ENCODE results near the gene ATP10B.

Gene ATP10B

GRCh38 chr5:160635663-160636062 lies 216.3 kb downstream of the ATP10B start:
- DNase-seq (ENCODE audit: low read depth in 2 of 2), result no peak

- no peak for DNase-seq (ENCODE audit: low read depth in 2 of 2)
These were observed 217.0 kb downstream of the ATP10B start for GRCh38 chr5:160635046-160635445.

- DNase-seq (ENCODE audit: low read depth in 2 of 2), result no peak
These were observed 223.0 kb downstream of the ATP10B start for GRCh38 chr5:160629003-160629402.

- no peak for DNase-seq (ENCODE audit: low read depth in 2 of 2)
These were observed 223.4 kb downstream of the ATP10B start for GRCh38 chr5:160628619-160628968.

GRCh38 chr5:160627921-160628618 lies 223.9 kb downstream of the ATP10B start:
- no peak for DNase-seq (ENCODE audit: low read depth in 2 of 2)

- DNase-seq (ENCODE audit: low read depth in 2 of 2), result no peak
These were observed 225.7 kb downstream of the ATP10B start for GRCh38 chr5:160626322-160626721.

GRCh38 chr5:160621526-160621925 lies 230.5 kb downstream of the ATP10B start:
- DNase-seq (ENCODE audit: low read depth in 2 of 2), result no peak

GRCh38 chr5:160620401-160620800 lies 231.6 kb downstream of the ATP10B start:
- no peak for DNase-seq (ENCODE audit: low read depth in 2 of 2)

- DNase-seq (ENCODE audit: low read depth in 2 of 2), result no peak
These were observed 232.6 kb downstream of the ATP10B start for GRCh38 chr5:160619381-160619780.

GRCh38 chr5:160618286-160618685 lies 233.7 kb downstream of the ATP10B start:
- no peak for DNase-seq (ENCODE audit: low read depth in 2 of 2)

GRCh38 chr5:160616712-160617497 lies 235.1 kb downstream of the ATP10B start:
- DNase-seq (ENCODE audit: low read depth in 2 of 2), result no peak

- DNase-seq (ENCODE audit: low read depth in 2 of 2), result no peak
These were observed 237.9 kb downstream of the ATP10B start for GRCh38 chr5:160614136-160614535.

- no peak for DNase-seq (ENCODE audit: low read depth in 2 of 2)
These were observed 246.7 kb downstream of the ATP10B start for GRCh38 chr5:160605266-160605665.

GRCh38 chr5:160604484-160604883 lies 247.5 kb downstream of the ATP10B start:
- DNase-seq (ENCODE audit: low read depth in 2 of 2), result no peak

- DNase-seq (ENCODE audit: low read depth in 2 of 2), result no peak
These were observed 249.3 kb downstream of the ATP10B start for GRCh38 chr5:160602744-160603143.

GRCh38 chr5:160601046-160601445 lies 251.0 kb downstream of the ATP10B start:
- no peak for DNase-seq (ENCODE audit: low read depth in 2 of 2)

- DNase-seq (ENCODE audit: low read depth in 2 of 2), result no peak
These were observed 278.7 kb downstream of the ATP10B start for GRCh38 chr5:160573318-160573717.

- DNase-seq (ENCODE audit: low read depth in 2 of 2), result no peak
These were observed 284.8 kb downstream of the ATP10B start for GRCh38 chr5:160567031-160567705.

- DNase-seq (ENCODE audit: low read depth in 2 of 2), result no peak
These were observed 286.6 kb downstream of the ATP10B start for GRCh38 chr5:160565376-160565775.

GRCh38 chr5:160556846-160557245 lies 295.2 kb downstream of the ATP10B start:
- no peak for DNase-seq (ENCODE audit: low read depth in 2 of 2)

- no peak for DNase-seq (ENCODE audit: low read depth in 2 of 2)
These were observed 295.9 kb downstream of the ATP10B start for GRCh38 chr5:160555971-160556631.

- no peak for DNase-seq (ENCODE audit: low read depth in 2 of 2)
These were observed 296.4 kb downstream of the ATP10B start for GRCh38 chr5:160555581-160555970.

Data from activated CD4-positive, alpha-beta T cell treated with anti-CD3 and anti-CD28 coated beads for 24 hours (primary cell).